GM19035 (cell line): ENCODE results near the gene LRCOL1.

Experiments
- ATAC-seq: cut with Tn5 transposase; IDR thresholded peaks from one replicate; pipeline ENCODE4 v1.9.1; 2021; ENCODE audit not compliant: unreplicated experiment

Gene LRCOL1

GRCh38 chr12:132637811-132638210 is 27.4 kb upstream of the LRCOL1 start:
- ATAC-seq = no peak

- ATAC-seq = no peak
These were observed 24.9 kb upstream of the LRCOL1 start for GRCh38 chr12:132635076-132635955.

GRCh38 chr12:132634411-132634990 is 24.1 kb upstream of the LRCOL1 start:
- no peak for ATAC-seq

- ATAC-seq = no peak
These were observed 23.5 kb upstream of the LRCOL1 start for GRCh38 chr12:132633901-132634300.

- no peak for ATAC-seq
These were observed 23.0 kb upstream of the LRCOL1 start for GRCh38 chr12:132633398-132633797.

GRCh38 chr12:132632521-132633228 is 22.3 kb upstream of the LRCOL1 start:
- no peak for ATAC-seq

- ATAC-seq = no peak
These were observed 21.3 kb upstream of the LRCOL1 start for GRCh38 chr12:132631666-132632065.

GRCh38 chr12:132630672-132631071 is 20.3 kb upstream of the LRCOL1 start:
- ATAC-seq = no peak

GRCh38 chr12:132629330-132629729 is 18.9 kb upstream of the LRCOL1 start:
- no peak for ATAC-seq

- ATAC-seq = no peak
These were observed 15.5 kb upstream of the LRCOL1 start for GRCh38 chr12:132625731-132626430.

- ATAC-seq = no peak
These were observed 14.7 kb upstream of the LRCOL1 start for GRCh38 chr12:132624910-132625630.

GRCh38 chr12:132624186-132624855 is 13.9 kb upstream of the LRCOL1 start:
- no peak for ATAC-seq

- ATAC-seq = no peak
These were observed 12.9 kb upstream of the LRCOL1 start for GRCh38 chr12:132623072-132623869.

- ATAC-seq = no peak
These were observed 12.2 kb upstream of the LRCOL1 start for GRCh38 chr12:132622437-132623071.

GRCh38 chr12:132621657-132622435 is 11.5 kb upstream of the LRCOL1 start:
- no peak for ATAC-seq

GRCh38 chr12:132620899-132621656 is 10.7 kb upstream of the LRCOL1 start:
- ATAC-seq = no peak
